22Rv1 (cell line): Measurements from ENCODE around the gene CLCF1.

Source experiments
- H3K27ac ChIP-seq: fragments of 450-650 bp; 2 replicates; pipeline ENCODE4 v1.5.1; 2017
- CTCF ChIP-seq: fragments of 450-650 bp; IDR thresholded peaks from 2 replicates; pipeline ENCODE4 v1.5.1; 2017; ENCODE audit warnings: mild to moderate bottlenecking
- ZFX ChIP-seq: fragments of 450-650 bp; IDR thresholded peaks from 2 replicates; pipeline ENCODE4 v1.6.1; 2017; ENCODE audit warnings: antibody characterized with exemption, borderline replicate concordance

CLCF1 gene

GRCh38 chr11:67382276-67383136, 9.1 kb upstream of the CLCF1 start:
- H3K27ac ChIP-seq = no peak overlapping the region
- TF ChIP-seq ZFX (no peak), CTCF (peak; percentile 94)

- no peak overlapping the region for H3K27ac ChIP-seq
- TF ChIP-seq CTCF (no peak), ZFX (no peak)
These were observed 8.0 kb upstream of the CLCF1 start for GRCh38 chr11:67381244-67381972.

- no peak overlapping the region for H3K27ac ChIP-seq
These were observed 6.0 kb upstream of the CLCF1 start for GRCh38 chr11:67379061-67380058.

GRCh38 chr11:67378544-67378943, 5.1 kb upstream of the CLCF1 start:
- H3K27ac ChIP-seq = no peak overlapping the region

More at GRCh38 chr11:67379061-67380058, 6.0 kb upstream of the CLCF1 start:
- no peak for TF ChIP-seq ZFX
- TF ChIP-seq CTCF = no peak

GRCh38 chr11:67376873-67377808, 3.7 kb upstream of the CLCF1 start:
- TF ChIP-seq ZFX = no peak
- no peak for TF ChIP-seq CTCF
- 0 out of 2 replicates have a peak overlapping the region, but pooled peaks have one; percentile 10 for H3K27ac ChIP-seq

More at GRCh38 chr11:67378544-67378943, 5.1 kb upstream of the CLCF1 start:
- TF ChIP-seq CTCF (no peak), ZFX (no peak)
